CD4-positive, alpha-beta T cell treated with Interleukin-2 at 100 ng/mL for 4 hours (primary cell): ENCODE data around the gene PDZD2.

Experiments used
- DNase-seq: peaks from one replicate; pipeline ENCODE4 v3.0.0-alpha.2; 2020; ENCODE audit warnings: low spot score

The PDZD2 gene

GRCh38 chr5:31638345-31638744, 586 bp upstream of the PDZD2 start:
- no peak for DNase-seq

DNA sequence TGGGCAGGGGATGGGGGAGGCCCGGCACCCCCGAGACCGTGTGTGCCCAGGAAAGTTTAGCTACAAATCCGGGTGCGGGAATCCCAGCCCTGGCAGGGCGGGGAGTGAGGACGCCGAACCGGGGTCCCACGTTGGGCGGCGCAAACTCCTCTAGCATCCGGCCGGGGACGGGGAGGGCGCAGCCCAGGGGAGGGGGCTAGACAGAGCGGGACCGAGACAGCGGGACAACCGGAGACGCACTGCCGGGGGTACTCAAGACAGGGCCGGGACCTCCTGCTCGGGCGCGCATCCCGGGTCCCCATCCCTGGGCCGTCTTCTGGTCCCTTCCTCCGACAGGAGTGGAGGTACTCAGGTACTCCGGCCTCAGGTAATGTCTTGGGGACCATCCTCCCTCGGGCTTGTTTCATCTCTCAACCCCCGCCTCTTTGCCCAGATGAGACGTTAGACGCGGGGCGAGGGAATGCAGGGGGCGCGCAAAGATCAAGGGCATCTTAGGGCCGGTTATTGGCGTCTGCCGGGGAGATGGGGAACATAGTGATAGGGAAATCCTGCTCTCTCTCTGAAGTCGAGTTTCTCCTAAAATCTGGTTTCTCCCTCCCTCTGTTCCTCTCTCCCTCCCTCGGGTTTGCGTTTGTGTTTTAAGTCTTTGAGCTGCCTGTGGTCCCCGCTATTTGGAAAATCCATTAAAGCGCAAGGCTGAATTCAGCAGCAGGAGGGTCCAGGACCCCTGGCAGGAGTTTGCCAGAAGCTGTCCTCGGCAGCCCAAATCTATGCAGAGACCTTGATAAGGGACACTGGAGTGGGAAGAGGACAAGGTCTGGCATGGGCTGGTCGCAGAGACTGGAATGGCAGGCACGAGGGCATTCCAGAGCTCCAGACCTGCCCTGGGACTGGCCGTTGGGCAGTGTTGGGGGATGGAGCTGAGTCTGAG, 815 bp downstream of the PDZD2 start:
- no peak for DNase-seq

- no peak for DNase-seq
These were observed 1.6 kb downstream of the PDZD2 start for GRCh38 chr5:31640573-31640972.

DNA sequence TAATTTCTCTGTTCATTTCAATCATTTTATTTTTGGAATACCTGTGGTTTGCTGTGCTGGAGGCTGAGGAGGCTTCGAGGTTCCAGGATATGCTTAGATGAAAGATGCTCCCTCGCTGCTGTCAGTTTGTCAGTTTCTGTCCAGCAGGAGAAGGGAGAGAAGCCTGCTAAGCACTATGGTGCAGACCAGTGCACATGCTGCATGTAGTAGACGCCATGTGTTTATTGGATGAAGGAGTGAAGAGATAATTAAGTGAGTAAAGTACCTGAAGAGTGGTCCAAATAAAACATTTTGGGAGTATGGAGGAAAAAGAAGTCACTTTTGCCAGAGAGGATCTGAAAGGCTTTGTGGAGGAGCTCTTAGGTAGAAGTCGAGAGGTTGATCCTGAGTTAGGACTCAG, 2.1 kb downstream of the PDZD2 start:
- DNase-seq = no peak

DNA sequence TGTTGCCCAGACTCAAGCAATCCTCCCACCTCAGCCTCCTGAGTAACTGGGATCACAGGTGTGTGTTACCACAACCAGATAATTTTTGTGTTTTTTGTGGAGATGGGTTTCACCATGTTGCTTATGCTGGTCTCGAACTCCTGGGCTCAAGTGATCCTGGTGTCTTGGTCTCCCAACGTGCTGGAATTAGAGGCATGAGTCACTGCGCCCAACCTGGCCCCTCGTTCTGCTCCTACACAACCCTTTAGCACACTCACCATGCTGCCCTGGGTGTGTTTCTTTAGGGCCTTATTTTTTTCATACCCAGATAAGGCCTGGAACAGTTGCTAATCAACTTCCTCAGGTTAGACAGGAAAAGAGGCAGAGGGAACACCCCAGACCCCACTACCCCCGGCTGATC, 2.6 kb downstream of the PDZD2 start:
- DNase-seq = no peak

- no peak for DNase-seq
These were observed 6.6 kb downstream of the PDZD2 start for GRCh38 chr5:31645420-31646081.

DNA sequence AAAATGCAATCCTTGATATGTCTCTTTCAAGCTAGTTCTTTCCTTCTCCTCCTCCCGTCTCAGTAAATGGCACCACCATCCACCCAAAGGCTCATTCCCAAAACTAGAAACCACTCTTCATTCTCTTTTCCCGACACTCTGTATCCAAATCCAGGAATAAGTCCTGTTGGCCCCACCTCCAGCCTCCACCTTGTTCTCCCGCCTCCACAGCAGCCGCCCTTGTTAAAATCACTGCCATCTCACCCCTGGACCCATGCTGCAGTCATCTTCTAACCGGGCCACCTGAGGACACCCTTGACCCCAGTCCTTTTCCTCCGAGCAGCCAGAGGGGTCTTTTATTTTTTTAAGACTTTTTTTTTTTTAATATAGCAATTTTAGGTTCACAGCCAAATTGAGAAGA, 9.4 kb downstream of the PDZD2 start:
- no peak for DNase-seq

DNA sequence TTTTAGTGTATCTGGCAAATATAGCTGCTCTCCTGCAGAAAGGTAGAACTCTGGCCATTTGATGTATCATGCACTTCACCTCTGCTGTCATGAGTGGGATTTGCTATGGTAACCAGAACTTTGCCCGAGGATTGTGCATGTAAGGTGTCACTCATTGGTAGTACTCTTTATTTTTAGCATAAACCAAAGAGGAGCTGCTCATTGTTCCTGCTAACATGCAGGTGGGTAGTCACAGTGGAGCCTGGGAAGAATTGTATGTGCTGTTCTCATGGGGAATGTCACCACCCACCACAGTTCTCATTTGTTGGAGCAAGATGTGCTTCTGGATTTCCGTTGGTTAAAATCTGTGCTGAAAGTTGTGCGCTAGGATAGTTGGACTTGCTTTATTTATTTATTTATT, 12.3 kb downstream of the PDZD2 start:
- DNase-seq = no peak

DNA sequence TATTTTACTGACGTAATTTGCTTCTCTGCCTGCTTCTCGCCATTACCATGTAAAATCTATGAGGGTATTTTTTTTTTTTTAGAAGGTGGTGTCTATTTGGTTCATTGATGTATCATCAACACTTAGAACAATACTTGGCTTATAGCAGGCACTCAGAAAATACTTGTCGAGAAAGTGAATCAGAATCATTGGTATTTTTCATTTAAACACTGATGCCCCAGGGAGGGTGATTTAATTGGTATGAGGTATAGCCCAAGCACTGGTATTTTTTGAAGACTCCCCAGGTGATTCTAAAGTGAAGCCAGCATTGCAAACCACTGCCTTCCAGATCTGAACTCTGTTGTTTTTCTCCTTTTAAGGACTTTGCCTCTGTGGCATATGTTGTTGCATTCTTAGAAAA, 16.6 kb downstream of the PDZD2 start:
- DNase-seq = no peak

DNA sequence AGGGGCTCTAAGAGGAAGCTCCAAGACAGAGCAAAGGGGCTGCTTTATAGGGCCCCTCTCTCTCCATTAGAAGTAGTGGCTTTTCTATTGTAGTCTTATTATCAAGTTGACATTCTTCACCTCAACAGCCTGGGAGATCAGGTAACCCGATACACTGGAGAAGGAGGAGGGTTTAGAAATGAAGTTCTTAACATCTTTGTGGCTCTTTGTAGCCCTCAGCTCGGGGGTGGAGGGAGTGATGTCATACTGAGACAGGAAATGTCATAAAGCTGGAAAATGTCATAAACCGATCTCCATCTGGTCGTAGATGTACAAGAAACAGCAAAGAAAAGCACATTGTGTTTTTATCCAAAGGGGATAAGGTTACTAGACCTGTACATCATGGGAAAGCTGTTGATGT, 17.9 kb downstream of the PDZD2 start:
- no peak for DNase-seq

DNA sequence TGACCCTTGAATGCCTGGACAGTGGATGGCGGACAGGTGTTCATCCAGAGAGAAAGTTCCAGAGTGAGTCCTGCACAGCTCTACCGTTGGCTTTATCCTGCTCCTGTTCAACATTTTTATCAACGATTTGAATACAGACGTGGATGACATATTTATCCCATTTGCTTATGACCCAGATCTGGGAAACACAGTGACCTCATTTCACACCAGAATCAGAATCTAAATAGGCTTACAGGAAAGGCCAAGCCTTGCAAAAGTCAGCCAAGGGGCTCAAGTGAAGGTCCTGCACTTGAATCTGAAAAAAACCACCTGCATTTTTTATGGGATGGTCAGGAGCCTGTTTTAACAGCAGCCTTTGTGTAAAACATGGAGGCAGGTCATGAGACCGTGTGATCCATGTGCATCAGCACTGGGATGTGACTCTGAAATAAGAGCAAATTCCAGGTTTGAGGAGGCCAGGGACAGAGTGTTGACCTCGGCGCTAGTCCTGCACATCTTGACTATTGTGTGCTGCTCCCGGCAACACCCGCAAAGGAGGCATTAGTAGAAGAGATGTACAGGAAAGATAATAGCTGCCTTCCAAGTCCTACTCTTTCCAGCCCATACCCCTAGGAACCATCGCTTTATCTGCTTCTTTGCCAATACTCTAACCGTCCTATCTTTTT, 18.5 kb downstream of the PDZD2 start:
- DNase-seq = no peak

DNA sequence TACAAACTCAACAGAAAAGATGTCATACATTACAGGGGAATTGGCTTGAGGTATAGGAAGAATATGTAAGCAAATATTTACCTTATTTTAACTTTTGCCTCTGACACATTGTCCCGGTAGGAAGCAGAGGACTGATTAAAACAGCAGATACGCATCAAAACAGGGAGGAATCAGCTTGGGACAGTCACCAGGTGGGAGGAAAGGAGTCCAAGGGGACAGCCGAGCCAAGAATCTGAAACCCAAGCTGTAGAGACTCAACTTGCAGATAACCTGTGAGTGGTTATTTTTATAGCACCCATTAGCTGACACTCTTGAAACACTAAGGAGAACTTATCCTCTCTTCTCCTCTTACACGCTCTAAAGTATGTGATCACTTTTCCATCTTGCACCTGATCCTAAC, 22.3 kb downstream of the PDZD2 start:
- no peak for DNase-seq

DNA sequence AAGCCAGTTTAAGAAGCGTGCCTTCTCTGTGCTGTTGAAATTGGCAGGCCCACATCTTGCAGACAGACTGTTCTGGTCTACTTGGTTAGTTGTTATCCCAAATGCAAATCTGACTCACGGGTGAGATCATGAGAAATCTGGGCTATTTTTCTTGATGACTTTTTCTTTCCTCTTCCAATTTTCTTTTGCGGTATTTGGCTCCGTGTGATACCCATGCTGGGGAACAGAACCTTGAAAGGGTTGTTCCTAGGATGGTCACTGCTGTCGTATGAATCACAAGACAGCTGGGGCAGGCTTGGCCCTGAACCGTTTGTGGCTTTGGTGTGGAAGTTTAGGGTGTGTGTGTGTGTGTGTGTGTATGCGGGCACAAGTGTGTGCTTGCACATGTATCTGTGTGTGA, 24.6 kb downstream of the PDZD2 start:
- DNase-seq = no peak

DNA sequence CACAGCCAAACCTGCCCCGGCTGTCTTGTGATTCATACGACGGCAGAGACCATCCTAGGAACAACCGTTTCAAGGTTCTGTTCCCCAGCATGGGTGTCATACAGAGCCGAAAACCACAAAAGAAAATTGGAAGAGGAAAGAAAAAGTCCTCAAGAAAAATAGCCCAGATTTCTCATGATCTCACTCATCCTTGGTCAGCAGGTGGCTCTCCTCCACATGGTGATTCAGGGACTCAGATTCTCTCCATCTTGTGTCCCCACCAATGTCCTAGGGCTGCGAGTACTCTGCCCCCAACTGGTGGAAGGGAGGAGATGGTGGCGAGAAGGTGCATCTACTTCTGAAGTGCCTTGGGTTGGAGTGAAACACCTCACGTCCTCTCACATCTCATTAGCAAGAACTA, 25.6 kb downstream of the PDZD2 start:
- no peak for DNase-seq

- DNase-seq = no peak
These were observed 32.4 kb downstream of the PDZD2 start for GRCh38 chr5:31671339-31671741.

DNA sequence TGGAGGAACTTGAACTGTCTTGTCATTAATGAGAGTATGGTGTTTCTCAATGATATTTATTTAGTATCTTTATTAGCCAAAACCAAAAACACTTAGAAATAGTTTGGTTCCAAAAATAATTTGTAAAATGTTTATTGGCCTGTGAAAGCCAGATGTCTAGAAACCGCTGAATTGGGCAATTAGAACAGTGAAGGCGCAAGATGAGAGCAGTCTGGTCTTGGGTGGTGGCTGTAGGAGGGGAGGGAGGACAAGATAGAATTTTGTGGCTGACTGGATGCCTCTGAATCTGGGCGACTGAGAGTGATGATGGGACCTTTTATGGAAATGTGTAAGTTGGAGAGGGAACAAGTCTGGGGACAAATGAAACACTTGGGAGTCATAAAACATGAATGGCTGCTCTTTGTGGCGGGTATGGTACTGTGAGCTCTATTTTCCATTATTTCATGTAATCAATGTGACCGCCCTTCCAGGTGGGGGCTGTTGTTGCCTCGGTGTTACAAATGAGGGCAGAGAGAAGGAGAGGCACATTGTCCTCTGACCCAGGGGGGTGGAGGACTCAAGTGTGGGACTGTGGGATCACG, 35.5 kb downstream of the PDZD2 start:
- no peak for DNase-seq

DNA sequence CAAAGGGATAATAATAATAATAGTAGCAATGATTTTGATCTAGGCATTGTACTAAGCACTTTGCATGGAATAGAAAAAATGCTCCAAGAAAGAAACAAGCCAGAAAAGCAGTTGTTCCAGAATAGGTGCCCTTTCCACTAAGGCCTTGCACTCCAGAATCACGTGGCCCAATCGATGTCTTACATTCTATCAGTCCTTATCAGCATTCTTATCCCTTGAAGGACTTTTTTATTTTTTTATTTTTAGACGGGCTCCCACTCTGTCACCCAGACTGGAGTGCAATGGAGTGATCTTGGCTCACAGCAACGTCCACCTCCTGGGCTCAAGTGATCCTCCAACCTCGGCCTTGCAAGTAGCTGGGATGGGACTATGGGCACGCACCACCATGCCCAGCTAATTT, 36.5 kb downstream of the PDZD2 start:
- no peak for DNase-seq

DNA sequence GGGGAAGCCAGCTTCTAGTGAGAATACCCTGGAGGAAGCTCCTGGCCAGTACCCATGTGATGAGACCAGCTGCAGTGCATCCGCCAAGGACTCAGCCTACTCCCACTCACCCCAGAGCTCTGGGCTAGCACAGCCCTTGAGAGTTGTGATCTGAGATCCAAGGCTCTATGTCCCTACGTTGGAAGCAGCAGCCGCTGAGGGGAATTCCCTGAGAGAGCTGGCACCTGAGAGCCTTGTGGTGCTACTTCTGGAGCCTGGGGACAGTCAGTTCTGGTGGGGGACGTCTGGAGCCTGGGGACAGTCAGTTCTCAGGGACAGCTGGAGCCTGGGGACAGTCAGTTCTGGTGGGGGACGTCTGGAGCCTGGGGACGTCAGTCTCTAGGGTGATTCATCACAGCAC, 39.2 kb downstream of the PDZD2 start:
- no peak for DNase-seq

GRCh38 chr5:31680528-31680927, 41.6 kb downstream of the PDZD2 start:
- no peak for DNase-seq

DNA sequence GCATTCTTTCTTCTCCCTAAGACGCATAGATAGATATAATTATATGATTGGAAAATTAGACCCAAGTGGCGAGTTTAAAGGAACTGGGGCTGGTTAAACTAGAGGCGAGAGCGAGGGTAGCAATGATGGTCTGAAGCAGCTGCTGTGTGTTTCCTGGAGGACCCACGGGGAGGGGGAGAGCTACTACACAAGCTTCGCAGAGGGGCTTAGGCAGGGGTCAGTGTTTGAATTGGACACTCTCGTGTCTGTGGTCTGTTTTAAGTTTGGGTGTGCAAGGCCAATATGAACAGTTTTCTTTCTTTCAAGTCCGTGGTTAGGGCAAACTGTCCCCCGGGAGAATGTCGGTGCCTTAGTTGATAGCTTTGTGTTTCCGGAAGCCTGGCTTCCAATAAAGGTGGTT, 43.1 kb downstream of the PDZD2 start:
- DNase-seq = no peak

DNA sequence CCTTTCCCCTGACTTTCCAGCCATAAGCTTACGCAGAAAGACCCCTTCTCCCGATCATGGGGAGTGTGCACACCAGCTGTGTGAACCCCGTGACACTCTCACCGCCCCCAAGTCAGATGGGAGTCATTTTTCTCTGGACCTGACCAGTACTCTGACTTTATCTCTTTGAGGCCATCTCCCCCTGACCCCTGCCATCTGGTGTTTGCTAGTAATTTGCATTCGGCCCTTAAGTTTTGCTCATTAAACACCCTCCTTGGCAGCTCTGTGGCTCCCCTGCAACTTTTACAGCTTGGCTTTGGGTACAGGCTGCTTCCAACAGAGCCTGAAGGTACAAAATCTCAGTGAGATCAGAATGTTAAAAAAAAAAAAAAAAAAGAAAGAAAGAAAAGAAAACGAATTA, 43.9 kb downstream of the PDZD2 start:
- no peak for DNase-seq

GRCh38 chr5:31688515-31689092, 49.7 kb downstream of the PDZD2 start:
- no peak for DNase-seq
